Activated naive CD8-positive, alpha-beta T cell treated with anti-CD3 and anti-CD28 coated beads, Interleukin-2, amount 10 ng/mL, durations not matched to agents 7 days and 5 days (primary cell): ENCODE results near the gene EPOP. TPM values are rescaled to one million over a fixed set of nuclear protein-coding genes. Genes with fewer than 3 reads are reported as not detected.
A peak's percentile ranks its signal among the peaks of the same experiment; 100 is the strongest.

Source experiments
- ATAC-seq: fragments of 150-1000 bp; cut with Tn5 transposase; one replicate; pipeline ENCODE4 v1.10.0; 2021; ENCODE audit warnings: low read depth, moderate library complexity
- POLR2A ChIA-PET: fragments of 350-600 bp; sonication (Branson Sonifier 250); formaldehyde crosslinking; loops from one replicate; lab custom pipeline; 2021; ENCODE audit warnings: antibody characterized with exemption; lab: Charles Lee
- DNase-seq: peaks from one replicate; pipeline ENCODE4 v3.0.0; 2021
- H3K27ac Mint-ChIP-seq: one replicate; pipeline ENCODE4 v1.8.0; 2022; ENCODE audit warnings: mild to moderate bottlenecking, mixed read lengths
- H3K27me3 Mint-ChIP-seq: one replicate; pipeline ENCODE4 v1.8.0; 2022; ENCODE audit warnings: mild to moderate bottlenecking, moderate library complexity, mixed read lengths
- H3K36me3 Mint-ChIP-seq: one replicate; pipeline ENCODE4 v1.8.0; 2021; ENCODE audit warnings: mild to moderate bottlenecking, mixed read lengths
- H3K4me1 Mint-ChIP-seq: one replicate; pipeline ENCODE4 v1.8.0; 2021; ENCODE audit warnings: mixed read lengths
- H3K4me3 Mint-ChIP-seq: one replicate; pipeline ENCODE4 v1.8.0; 2022; ENCODE audit warnings: mild to moderate bottlenecking, moderate library complexity, mixed read lengths
- H3K9me3 Mint-ChIP-seq: one replicate; pipeline ENCODE4 v1.8.0; 2021; ENCODE audit warnings: mixed read lengths
- total RNA-seq, 2 experiments: library from RNA; stranded (reverse); gene quantifications; one replicate each; pipeline ENCODE4 v1.2.3, GENCODE V29; 2021

EPOP gene
- total RNA-seq, 2 experiments from 2014 or later: 7.2 TPM

- no peak for DNase-seq
- H3K4me3 Mint-ChIP-seq: no peak overlapping the region
- peaks cover 52% of the 10 kb centered on the region for H3K4me1 Mint-ChIP-seq
- H3K27me3 Mint-ChIP-seq: no peaks in the 10 kb centered on the region
- no peak for ATAC-seq
- POLR2A ChIA-PET: interaction anchor here (1.0 to 4.3 kb wide), 4 partner anchors 10 to 36 kb away, joined by 4 to 32 read pairs (median 4); no protein-coding TSS in a partner anchor
- peak overlapping the region; percentile 63 for H3K27ac Mint-ChIP-seq
- H3K36me3 Mint-ChIP-seq: peaks cover 31% of the 10 kb centered on the region
- no peaks in the 10 kb centered on the region for H3K9me3 Mint-ChIP-seq
Measured at GRCh38 chr17:38711792-38712571, 37.2 kb upstream of the EPOP start.

- peaks cover 53% of the 10 kb centered on the region for H3K4me1 Mint-ChIP-seq
- POLR2A ChIA-PET: interaction anchor here (1.0 to 4.3 kb wide), 5 partner anchors 9 to 35 kb away, joined by 4 to 32 read pairs (median 4); no protein-coding TSS in a partner anchor
- no peaks in the 10 kb centered on the region for H3K27me3 Mint-ChIP-seq
- H3K27ac Mint-ChIP-seq: peak overlapping the region; percentile 63
- H3K4me3 Mint-ChIP-seq: no peak overlapping the region
- H3K9me3 Mint-ChIP-seq: no peaks in the 10 kb centered on the region
- peaks cover 28% of the 10 kb centered on the region for H3K36me3 Mint-ChIP-seq
- ATAC-seq (no peak), DNase-seq (no peak)
Measured at GRCh38 chr17:38710985-38711384, 36.2 kb upstream of the EPOP start.

GRCh38 chr17:38710604-38710962 is 35.8 kb upstream of the EPOP start:
- Mint-ChIP-seq H3K36me3 (peaks cover 24% of the 10 kb centered on the region), H3K4me3 (peak overlapping the region; percentile 20), H3K27me3 (no peaks in the 10 kb centered on the region), H3K27ac (no peak overlapping the region), H3K4me1 (peaks cover 52% of the 10 kb centered on the region), H3K9me3 (no peaks in the 10 kb centered on the region)
- ATAC-seq (no peak), DNase-seq (no peak)
- POLR2A ChIA-PET: interaction anchor here (1.0 to 4.3 kb wide), 5 partner anchors 9 to 35 kb away, joined by 4 to 32 read pairs (median 4); no protein-coding TSS in a partner anchor

GRCh38 chr17:38709864-38710603 is 35.3 kb upstream of the EPOP start:
- Mint-ChIP-seq H3K9me3 (no peaks in the 10 kb centered on the region), H3K27me3 (no peaks in the 10 kb centered on the region), H3K27ac (peak overlapping the region; percentile 63), H3K4me3 (peak overlapping the region; percentile 20), H3K4me1 (peaks cover 48% of the 10 kb centered on the region), H3K36me3 (peaks cover 22% of the 10 kb centered on the region)
- ATAC-seq (no peak), DNase-seq (no peak)
- POLR2A ChIA-PET: interaction anchor here (0.6 to 4.3 kb wide), 6 partner anchors 8 to 112 kb away, joined by 3 to 32 read pairs (median 4); no protein-coding TSS in a partner anchor

GRCh38 chr17:38709104-38709820 is 34.5 kb upstream of the EPOP start:
- Mint-ChIP-seq H3K36me3 (peaks cover 18% of the 10 kb centered on the region), H3K27me3 (no peaks in the 10 kb centered on the region), H3K4me3 (no peak overlapping the region), H3K4me1 (peaks cover 45% of the 10 kb centered on the region), H3K9me3 (no peaks in the 10 kb centered on the region), H3K27ac (peak overlapping the region; percentile 10)
- ATAC-seq: no peak
- POLR2A ChIA-PET: interaction anchor here (0.6 to 4.3 kb wide), 3 partner anchors 9 to 19 kb away, joined by 3 to 32 read pairs (median 3); no protein-coding TSS in a partner anchor
- DNase-seq: no peak

GRCh38 chr17:38707678-38708351 is 33.1 kb upstream of the EPOP start:
- no peaks in the 10 kb centered on the region for H3K27me3 Mint-ChIP-seq
- H3K27ac Mint-ChIP-seq: peak overlapping the region; percentile 81
- H3K4me3 Mint-ChIP-seq: peak overlapping the region; percentile 95
- ATAC-seq (no peak), DNase-seq (no peak)
- POLR2A ChIA-PET: interaction anchor here (0.9 to 5.2 kb wide), 6 partner anchors 11 to 27 kb away, joined by 3 to 111 read pairs (median 14); no protein-coding TSS in a partner anchor
- no peaks in the 10 kb centered on the region for H3K9me3 Mint-ChIP-seq
- H3K4me1 Mint-ChIP-seq: peaks cover 42% of the 10 kb centered on the region
- H3K36me3 Mint-ChIP-seq: peaks cover 18% of the 10 kb centered on the region

GRCh38 chr17:38706505-38707216 is 31.9 kb upstream of the EPOP start:
- DNase-seq: no peak
- Mint-ChIP-seq H3K4me3 (peak overlapping the region; percentile 95), H3K36me3 (peaks cover 18% of the 10 kb centered on the region), H3K4me1 (peaks cover 39% of the 10 kb centered on the region), H3K27ac (peak overlapping the region; percentile 81), H3K9me3 (no peaks in the 10 kb centered on the region), H3K27me3 (no peaks in the 10 kb centered on the region)
- no peak for ATAC-seq
- POLR2A ChIA-PET: interaction anchor here (0.6 to 5.2 kb wide), 11 partner anchors 9 to 446 kb away, joined by 3 to 111 read pairs (median 5); partner anchors contain the start of gene EPOP

- no peak for DNase-seq
Measured at GRCh38 chr17:38705803-38706504, 31.2 kb upstream of the EPOP start.

GRCh38 chr17:38705523-38705802 is 30.7 kb upstream of the EPOP start:
- peak overlapping the region; percentile 70 for H3K27ac Mint-ChIP-seq
- DNase-seq (peak; percentile 66), ATAC-seq (no peak)
- H3K4me3 Mint-ChIP-seq: peak overlapping the region; percentile 69
- peaks cover 36% of the 10 kb centered on the region for H3K4me1 Mint-ChIP-seq
- no peaks in the 10 kb centered on the region for H3K9me3 Mint-ChIP-seq
- no peaks in the 10 kb centered on the region for H3K27me3 Mint-ChIP-seq
- peaks cover 14% of the 10 kb centered on the region for H3K36me3 Mint-ChIP-seq
- POLR2A ChIA-PET: interaction anchor here (0.7 to 5.2 kb wide), 14 partner anchors 9 to 164 kb away, joined by 3 to 111 read pairs (median 8); partner anchors contain the start of genes EPOP and LASP1

More at GRCh38 chr17:38705803-38706504, 31.2 kb upstream of the EPOP start:
- no peak for ATAC-seq
- Mint-ChIP-seq H3K27ac (peak overlapping the region; percentile 81), H3K36me3 (peaks cover 18% of the 10 kb centered on the region), H3K4me3 (peak overlapping the region; percentile 95), H3K4me1 (peaks cover 39% of the 10 kb centered on the region), H3K27me3 (no peaks in the 10 kb centered on the region), H3K9me3 (no peaks in the 10 kb centered on the region)
- POLR2A ChIA-PET: interaction anchor here (0.7 to 5.2 kb wide), 13 partner anchors 8 to 163 kb away, joined by 3 to 111 read pairs (median 8); partner anchors contain the start of genes EPOP and LASP1

- Mint-ChIP-seq H3K36me3 (peaks cover 10% of the 10 kb centered on the region), H3K4me3 (peak within 1 kb of the TSS; percentile 96), H3K27ac (peak within 1 kb of the TSS; percentile 97), H3K27me3 (no peaks in the 10 kb centered on the region), H3K4me1 (peaks cover 35% of the 10 kb centered on the region), H3K9me3 (no peaks in the 10 kb centered on the region)
- POLR2A ChIA-PET: interaction anchor here (0.7 to 5.2 kb wide), 13 partner anchors 9 to 164 kb away, joined by 3 to 111 read pairs (median 7); partner anchors contain the start of genes EPOP, LASP1 and RPL23
- DNase-seq: peak; percentile 80
- peak; percentile 20 for ATAC-seq
Measured at GRCh38 chr17:38704606-38705522, 30.1 kb upstream of the EPOP start, which contains the start of gene MLLT6. Gene MLLT6 (plus strand): TSS chr17:38705273. CDS start chr17:38705633, 360 bp downstream.
